NT2/D1 (cell line): Measurements from ENCODE around the gene CTNNA3.

Experiments
- DNase-seq: peaks from one replicate; pipeline ENCODE4 v3.0.0-alpha.2; 2011; ENCODE audit warnings: low read depth, low spot score
- H3K27me3 ChIP-seq: 2 replicates; pipeline ENCODE4 v1.6.0; 2011; ENCODE audit warnings: mild to moderate bottlenecking; ENCODE audit not compliant: insufficient read length, insufficient read depth
- H3K36me3 ChIP-seq: 2 replicates; pipeline ENCODE4 v1.6.1; 2011; ENCODE audit warnings: mild to moderate bottlenecking, low read length, mixed read lengths; ENCODE audit not compliant: insufficient read depth, insufficient read length
- H3K4me1 ChIP-seq: 2 replicates; pipeline ENCODE4 v1.5.1; 2011; ENCODE audit not compliant: insufficient read depth, insufficient read length
- H3K4me3 ChIP-seq: 2 replicates; pipeline ENCODE4 v1.5.1; 2011; ENCODE audit warnings: low read depth; ENCODE audit not compliant: insufficient read length
- H3K9ac ChIP-seq: 2 replicates; pipeline ENCODE4 v1.6.0; 2011; ENCODE audit warnings: low read depth; ENCODE audit not compliant: insufficient read length
- H3K9me3 ChIP-seq: 2 replicates; pipeline ENCODE4 v1.5.1; 2011; ENCODE audit warnings: mild to moderate bottlenecking, low read length; ENCODE audit not compliant: insufficient read depth
- SUZ12 ChIP-seq: IDR thresholded peaks from 2 replicates; pipeline ENCODE4 v1.6.1; 2011; ENCODE audit not compliant: insufficient read length, insufficient read depth; ENCODE audit errors: extremely low read depth
- YY1 ChIP-seq: IDR thresholded peaks from 2 replicates; pipeline ENCODE4 v1.6.1; 2011; ENCODE audit not compliant: insufficient read length, insufficient read depth
- ZNF274 ChIP-seq: IDR thresholded peaks from 2 replicates; pipeline ENCODE4 v1.6.1; 2011; ENCODE audit warnings: mild to moderate bottlenecking, low read depth, low read length

The CTNNA3 gene

GRCh38 chr10:67629461-67629971 lies 66.5 kb downstream of the CTNNA3 start:
- Histone ChIP-seq H3K9me3 (no peaks in the 10 kb centered on the region), H3K27me3 (no peaks in the 10 kb centered on the region), H3K9ac (no peak overlapping the region), H3K4me1 (no peaks in the 10 kb centered on the region), H3K4me3 (no peak overlapping the region), H3K36me3 (no peaks in the 10 kb centered on the region)
- TF ChIP-seq SUZ12 (no peak), ZNF274 (no peak), YY1 (no peak)
- no peak for DNase-seq

GRCh38 chr10:67622984-67623383 lies 73.0 kb downstream of the CTNNA3 start:
- no peak overlapping the region for H3K4me3 ChIP-seq
- H3K27me3 ChIP-seq = no peaks in the 10 kb centered on the region
- H3K4me1 ChIP-seq = no peaks in the 10 kb centered on the region
- H3K9me3 ChIP-seq = no peaks in the 10 kb centered on the region
- DNase-seq = no peak
- H3K9ac ChIP-seq = no peak overlapping the region
- H3K36me3 ChIP-seq = no peaks in the 10 kb centered on the region
- TF ChIP-seq YY1 = no peak
- TF ChIP-seq SUZ12 = no peak
- TF ChIP-seq ZNF274 = no peak

- Histone ChIP-seq H3K27me3 (no peaks in the 10 kb centered on the region), H3K9me3 (no peaks in the 10 kb centered on the region), H3K4me3 (no peak overlapping the region), H3K4me1 (no peaks in the 10 kb centered on the region), H3K36me3 (no peaks in the 10 kb centered on the region), H3K9ac (no peak overlapping the region)
- no peak for DNase-seq
- TF ChIP-seq SUZ12 (no peak), ZNF274 (no peak), YY1 (no peak)
Measured at GRCh38 chr10:67622511-67622910, 73.5 kb downstream of the CTNNA3 start.

DNA sequence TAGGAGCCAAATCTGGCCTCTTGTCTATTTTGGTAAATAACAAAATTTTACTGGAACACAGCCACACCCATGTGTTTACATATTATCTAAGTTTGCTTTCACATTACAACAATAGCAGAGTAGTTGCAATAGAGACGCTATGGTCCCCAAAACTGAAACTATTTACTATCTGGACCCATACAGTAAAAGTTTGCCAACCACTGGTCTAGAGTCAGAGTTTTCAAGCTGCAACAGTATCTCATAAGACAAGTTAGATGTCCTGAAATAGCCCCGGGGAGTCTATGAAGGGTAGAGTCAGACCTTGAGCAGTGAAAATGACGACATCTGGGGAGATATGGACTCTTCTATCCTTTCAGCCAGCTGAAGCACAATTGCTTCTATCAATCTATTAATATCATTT lies 74.2 kb downstream of the CTNNA3 start:
- DNase-seq = no peak
- Histone ChIP-seq H3K36me3 (no peaks in the 10 kb centered on the region), H3K9ac (no peak overlapping the region), H3K4me1 (no peaks in the 10 kb centered on the region), H3K27me3 (no peaks in the 10 kb centered on the region), H3K9me3 (no peaks in the 10 kb centered on the region), H3K4me3 (no peak overlapping the region)
- TF ChIP-seq YY1 (no peak), ZNF274 (no peak), SUZ12 (no peak)

GRCh38 chr10:67618116-67618515 lies 77.9 kb downstream of the CTNNA3 start:
- Histone ChIP-seq H3K36me3 (no peaks in the 10 kb centered on the region), H3K4me1 (no peaks in the 10 kb centered on the region), H3K9ac (no peak overlapping the region), H3K27me3 (no peaks in the 10 kb centered on the region), H3K9me3 (no peaks in the 10 kb centered on the region), H3K4me3 (no peak overlapping the region)
- TF ChIP-seq SUZ12 (no peak), YY1 (no peak), ZNF274 (no peak)
- DNase-seq = no peak

- Histone ChIP-seq H3K27me3 (no peaks in the 10 kb centered on the region), H3K4me3 (no peak overlapping the region), H3K9me3 (no peaks in the 10 kb centered on the region), H3K4me1 (no peaks in the 10 kb centered on the region), H3K9ac (no peak overlapping the region), H3K36me3 (no peaks in the 10 kb centered on the region)
- TF ChIP-seq ZNF274 (no peak), YY1 (no peak), SUZ12 (no peak)
- DNase-seq = no peak
Measured at GRCh38 chr10:67612577-67613537, 83.1 kb downstream of the CTNNA3 start.

DNA sequence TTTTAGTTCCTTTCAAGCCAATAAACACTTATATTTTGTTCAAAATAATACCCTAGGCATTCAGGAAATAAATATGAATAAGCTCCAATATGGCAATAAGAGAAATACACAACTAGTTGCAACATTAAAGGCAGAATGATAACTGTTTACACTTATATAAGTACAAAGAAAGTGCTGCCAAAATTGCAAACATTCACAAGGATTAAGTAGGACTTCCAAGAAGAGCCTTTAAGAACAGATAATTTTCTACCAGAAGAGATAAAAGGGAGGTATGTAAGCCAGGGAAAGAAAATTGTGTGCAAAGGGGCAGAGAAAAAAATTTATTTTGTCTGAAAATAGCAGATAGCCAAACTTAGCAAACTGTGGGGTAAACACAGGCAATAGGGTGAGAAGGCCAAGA lies 83.8 kb downstream of the CTNNA3 start:
- no peaks in the 10 kb centered on the region for H3K36me3 ChIP-seq
- H3K27me3 ChIP-seq = no peaks in the 10 kb centered on the region
- no peaks in the 10 kb centered on the region for H3K4me1 ChIP-seq
- DNase-seq = no peak
- H3K9me3 ChIP-seq = no peaks in the 10 kb centered on the region
- TF ChIP-seq ZNF274 (no peak), YY1 (no peak), SUZ12 (no peak)
- H3K9ac ChIP-seq = no peak overlapping the region
- H3K4me3 ChIP-seq = no peak overlapping the region
